ENCODE results near the gene TOP3B. TPM values are rescaled to one million over a fixed set of nuclear protein-coding genes. Genes with fewer than 3 reads are reported as not detected.

TOP3B gene
- total and polyA plus RNA-seq, 9 of the 15 experiments (the other 6 are each of a cell fraction or from before 2014, with no cell fraction given) = 3.0 to 188 (median 112) TPM

DNA sequence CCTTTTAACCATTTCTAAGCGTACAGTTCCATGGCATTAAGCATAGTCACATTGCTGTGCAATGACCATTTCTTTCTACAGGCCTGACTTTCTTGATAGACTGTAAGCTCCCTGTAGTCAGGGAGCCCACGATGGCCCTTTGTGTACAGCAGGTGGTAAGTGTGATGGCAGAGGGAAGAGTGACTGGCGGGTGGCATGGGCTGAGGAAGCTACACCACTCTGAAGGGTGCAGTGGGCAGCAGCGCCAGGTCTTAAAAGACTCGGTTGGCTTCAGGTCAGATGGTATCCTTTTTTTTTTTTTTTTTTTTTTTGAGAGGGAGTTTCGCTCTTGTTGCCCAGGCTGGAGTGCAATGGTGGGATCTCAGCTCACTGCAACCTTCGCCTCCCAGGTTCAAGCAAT, 31.5 kb downstream of the TOP3B start (continued):
- no peak for TF ChIP-seq ZNF217 (CRISPR knock-in tag; IDR thresholded peaks at IDR 0.05)
- TF ChIP-seq, protein P1, sequence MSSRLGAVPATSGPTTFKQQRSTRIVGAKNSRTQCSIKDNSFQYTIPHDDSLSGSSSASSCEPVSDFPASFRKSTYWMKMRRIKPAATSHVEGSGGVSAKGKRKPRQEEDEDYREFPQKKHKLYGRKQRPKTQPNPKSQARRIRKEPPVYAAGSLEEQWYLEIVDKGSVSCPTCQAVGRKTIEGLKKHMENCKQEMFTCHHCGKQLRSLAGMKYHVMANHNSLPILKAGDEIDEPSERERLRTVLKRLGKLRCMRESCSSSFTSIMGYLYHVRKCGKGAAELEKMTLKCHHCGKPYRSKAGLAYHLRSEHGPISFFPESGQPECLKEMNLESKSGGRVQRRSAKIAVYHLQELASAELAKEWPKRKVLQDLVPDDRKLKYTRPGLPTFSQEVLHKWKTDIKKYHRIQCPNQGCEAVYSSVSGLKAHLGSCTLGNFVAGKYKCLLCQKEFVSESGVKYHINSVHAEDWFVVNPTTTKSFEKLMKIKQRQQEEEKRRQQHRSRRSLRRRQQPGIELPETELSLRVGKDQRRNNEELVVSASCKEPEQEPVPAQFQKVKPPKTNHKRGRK (tag; IDR thresholded peaks at IDR 0.05) = peak; percentile 50
- peak; percentile 72; the same call in 1 of the 2 replicates for TF ChIP-seq TSC22D4 (tag; IDR thresholded peaks at IDR 0.05)
- TF ChIP-seq TCF7L2 (IDR thresholded peaks at IDR 0.05; ENCODE audit: low read depth, low read length) = no peak
- TF ChIP-seq FOS (IDR thresholded peaks at IDR 0.05; ENCODE audit: extremely low read depth, insufficient read length) = no peak
- TF ChIP-seq PML (IDR thresholded peaks at IDR 0.05; ENCODE audit: low read length) = no peak
- no peak for TF ChIP-seq SMARCA4 (IDR thresholded peaks at IDR 0.05)
- no peak for TF ChIP-seq ZFP1 (CRISPR knock-in tag; IDR thresholded peaks at IDR 0.05)
- TF ChIP-seq CBFB (CRISPR knock-in tag; IDR thresholded peaks at IDR 0.05) = no peak
- TF ChIP-seq GTF2A2 (tag; IDR thresholded peaks at IDR 0.05) = no peak
- no peak for TF ChIP-seq FOXA1 (IDR thresholded peaks at IDR 0.05; ENCODE audit: borderline replicate concordance)
- TF ChIP-seq, protein P2, sequence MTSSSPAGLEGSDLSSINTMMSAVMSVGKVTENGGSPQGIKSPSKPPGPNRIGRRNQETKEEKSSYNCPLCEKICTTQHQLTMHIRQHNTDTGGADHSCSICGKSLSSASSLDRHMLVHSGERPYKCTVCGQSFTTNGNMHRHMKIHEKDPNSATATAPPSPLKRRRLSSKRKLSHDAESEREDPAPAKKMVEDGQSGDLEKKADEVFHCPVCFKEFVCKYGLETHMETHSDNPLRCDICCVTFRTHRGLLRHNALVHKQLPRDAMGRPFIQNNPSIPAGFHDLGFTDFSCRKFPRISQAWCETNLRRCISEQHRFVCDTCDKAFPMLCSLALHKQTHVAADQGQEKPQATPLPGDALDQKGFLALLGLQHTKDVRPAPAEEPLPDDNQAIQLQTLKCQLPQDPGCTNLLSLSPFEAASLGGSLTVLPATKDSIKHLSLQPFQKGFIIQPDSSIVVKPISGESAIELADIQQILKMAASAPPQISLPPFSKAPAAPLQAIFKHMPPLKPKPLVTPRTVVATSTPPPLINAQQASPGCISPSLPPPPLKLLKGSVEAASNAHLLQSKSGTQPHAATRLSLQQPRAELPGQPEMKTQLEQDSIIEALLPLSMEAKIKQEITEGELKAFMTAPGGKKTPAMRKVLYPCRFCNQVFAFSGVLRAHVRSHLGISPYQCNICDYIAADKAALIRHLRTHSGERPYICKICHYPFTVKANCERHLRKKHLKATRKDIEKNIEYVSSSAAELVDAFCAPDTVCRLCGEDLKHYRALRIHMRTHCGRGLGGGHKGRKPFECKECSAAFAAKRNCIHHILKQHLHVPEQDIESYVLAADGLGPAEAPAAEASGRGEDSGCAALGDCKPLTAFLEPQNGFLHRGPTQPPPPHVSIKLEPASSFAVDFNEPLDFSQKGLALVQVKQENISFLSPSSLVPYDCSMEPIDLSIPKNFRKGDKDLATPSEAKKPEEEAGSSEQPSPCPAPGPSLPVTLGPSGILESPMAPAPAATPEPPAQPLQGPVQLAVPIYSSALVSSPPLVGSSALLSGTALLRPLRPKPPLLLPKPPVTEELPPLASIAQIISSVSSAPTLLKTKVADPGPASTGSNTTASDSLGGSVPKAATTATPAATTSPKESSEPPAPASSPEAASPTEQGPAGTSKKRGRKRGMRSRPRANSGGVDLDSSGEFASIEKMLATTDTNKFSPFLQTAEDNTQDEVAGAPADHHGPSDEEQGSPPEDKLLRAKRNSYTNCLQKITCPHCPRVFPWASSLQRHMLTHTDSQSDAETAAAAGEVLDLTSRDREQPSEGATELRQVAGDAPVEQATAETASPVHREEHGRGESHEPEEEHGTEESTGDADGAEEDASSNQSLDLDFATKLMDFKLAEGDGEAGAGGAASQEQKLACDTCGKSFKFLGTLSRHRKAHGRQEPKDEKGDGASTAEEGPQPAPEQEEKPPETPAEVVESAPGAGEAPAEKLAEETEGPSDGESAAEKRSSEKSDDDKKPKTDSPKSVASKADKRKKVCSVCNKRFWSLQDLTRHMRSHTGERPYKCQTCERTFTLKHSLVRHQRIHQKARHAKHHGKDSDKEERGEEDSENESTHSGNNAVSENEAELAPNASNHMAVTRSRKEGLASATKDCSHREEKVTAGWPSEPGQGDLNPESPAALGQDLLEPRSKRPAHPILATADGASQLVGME (CRISPR knock-in tag; IDR thresholded peaks at IDR 0.05) = no peak
- TF ChIP-seq ZZZ3 (IDR thresholded peaks at IDR 0.05) = no peak
- no peak for TF ChIP-seq ZBED1 (IDR thresholded peaks at IDR 0.05)
- TF ChIP-seq MTA2 (IDR thresholded peaks at IDR 0.05; ENCODE audit: low read depth) = no peak
- no peak for TF ChIP-seq ZNF79 (CRISPR knock-in tag; IDR thresholded peaks at IDR 0.05; ENCODE audit: low read depth)
- TF ChIP-seq, protein P3, sequence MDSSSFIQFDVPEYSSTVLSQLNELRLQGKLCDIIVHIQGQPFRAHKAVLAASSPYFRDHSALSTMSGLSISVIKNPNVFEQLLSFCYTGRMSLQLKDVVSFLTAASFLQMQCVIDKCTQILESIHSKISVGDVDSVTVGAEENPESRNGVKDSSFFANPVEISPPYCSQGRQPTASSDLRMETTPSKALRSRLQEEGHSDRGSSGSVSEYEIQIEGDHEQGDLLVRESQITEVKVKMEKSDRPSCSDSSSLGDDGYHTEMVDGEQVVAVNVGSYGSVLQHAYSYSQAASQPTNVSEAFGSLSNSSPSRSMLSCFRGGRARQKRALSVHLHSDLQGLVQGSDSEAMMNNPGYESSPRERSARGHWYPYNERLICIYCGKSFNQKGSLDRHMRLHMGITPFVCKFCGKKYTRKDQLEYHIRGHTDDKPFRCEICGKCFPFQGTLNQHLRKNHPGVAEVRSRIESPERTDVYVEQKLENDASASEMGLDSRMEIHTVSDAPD (CRISPR knock-in tag; IDR thresholded peaks at IDR 0.05) = no peak
- no peak for TF ChIP-seq RNF2 (IDR thresholded peaks at IDR 0.05)
- TF ChIP-seq, protein P4, sequence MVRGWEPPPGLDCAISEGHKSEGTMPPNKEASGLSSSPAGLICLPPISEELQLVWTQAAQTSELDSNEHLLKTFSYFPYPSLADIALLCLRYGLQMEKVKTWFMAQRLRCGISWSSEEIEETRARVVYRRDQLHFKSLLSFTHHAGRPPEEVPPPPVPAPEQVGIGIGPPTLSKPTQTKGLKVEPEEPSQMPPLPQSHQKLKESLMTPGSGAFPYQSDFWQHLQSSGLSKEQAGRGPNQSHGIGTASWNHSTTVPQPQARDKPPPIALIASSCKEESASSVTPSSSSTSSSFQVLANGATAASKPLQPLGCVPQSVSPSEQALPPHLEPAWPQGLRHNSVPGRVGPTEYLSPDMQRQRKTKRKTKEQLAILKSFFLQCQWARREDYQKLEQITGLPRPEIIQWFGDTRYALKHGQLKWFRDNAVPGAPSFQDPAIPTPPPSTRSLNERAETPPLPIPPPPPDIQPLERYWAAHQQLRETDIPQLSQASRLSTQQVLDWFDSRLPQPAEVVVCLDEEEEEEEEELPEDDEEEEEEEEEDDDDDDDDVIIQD (CRISPR knock-in tag; IDR thresholded peaks at IDR 0.05) = no peak
- TF ChIP-seq SREBF2 (CRISPR knock-in tag; IDR thresholded peaks at IDR 0.05) = no peak
- no peak for TF ChIP-seq ZEB2 (IDR thresholded peaks at IDR 0.05)
- TF ChIP-seq RFX5 (IDR thresholded peaks at IDR 0.05; ENCODE audit: low read depth, low read length) = no peak
- no peak for TF ChIP-seq GTF2F1 (IDR thresholded peaks at IDR 0.05; ENCODE audit: low read depth, low read length)
